ENCODE measurements around the gene RALGPS1. TPM values are rescaled to one million over a fixed set of nuclear protein-coding genes. Genes with fewer than 3 reads are reported as not detected.

Gene RALGPS1
- total and polyA plus RNA-seq, 7 donors: 3.9 to 7.7 (median 5.4) TPM

- no peaks in the 10 kb centered on the region for H3K9me3 ChIP-seq
- ATAC-seq: no peak
Observed at GRCh38 chr9:127032256-127032655, 117.7 kb downstream of the RALGPS1 start.

GRCh38 chr9:127033061-127033460 is 118.5 kb downstream of the RALGPS1 start:
- DNase-seq (no peak), ATAC-seq (no peak)
- Histone ChIP-seq H3K27ac (no peak overlapping the region), H3K4me1 (peaks cover 19% of the 10 kb centered on the region), H3K36me3 (ENCODE audit: insufficient read depth in 1 of 2, low read depth in 1 of 2) (no peaks in the 10 kb centered on the region), H3K27me3 (ENCODE audit: insufficient read depth in 3 of 3, low read length in 2 of 3) (no peaks in the 10 kb centered on the region), H3K9me3 (no peaks in the 10 kb centered on the region), H3K4me3 (no peak overlapping the region)
- 92 to 95% (median 95%) methylated on average over 3 of the region's 3 CpGs for WGBS, 3 donors
- intact Hi-C loops (cut with DNase I): no loop called here
- no peak for TF ChIP-seq CTCF (IDR thresholded peaks at IDR 0.05)

More at GRCh38 chr9:127032256-127032655, 117.7 kb downstream of the RALGPS1 start:
- Histone ChIP-seq H3K27me3 (ENCODE audit: insufficient read depth in 3 of 3, low read length in 2 of 3) (no peaks in the 10 kb centered on the region), H3K36me3 (ENCODE audit: insufficient read depth in 1 of 2, low read depth in 1 of 2) (no peaks in the 10 kb centered on the region), H3K4me1 (peaks cover 19% of the 10 kb centered on the region), H3K27ac (no peak overlapping the region), H3K4me3 (no peak overlapping the region)
- no peak for DNase-seq
- intact Hi-C loops (cut with DNase I): no loop called here
- no peak for TF ChIP-seq CTCF (IDR thresholded peaks at IDR 0.05)
- 94 to 97% (median 96%) methylated on average over 4 of the region's 4 CpGs for WGBS, 3 donors

- peaks cover 19% of the 10 kb centered on the region for H3K4me1 ChIP-seq
- TF ChIP-seq CTCF (IDR thresholded peaks at IDR 0.05): no peak
- H3K9me3 ChIP-seq: no peaks in the 10 kb centered on the region
- ATAC-seq (peak in 2 of 4 donors; percentile 47 to 49), DNase-seq (no peak)
- no peaks in the 10 kb centered on the region for H3K36me3 ChIP-seq (ENCODE audit: insufficient read depth in 1 of 2, low read depth in 1 of 2)
- no peaks in the 10 kb centered on the region for H3K27me3 ChIP-seq (ENCODE audit: insufficient read depth in 3 of 3, low read length in 2 of 3)
- no peak overlapping the region for H3K27ac ChIP-seq
- intact Hi-C loops (cut with DNase I): no loop called here
- no peak overlapping the region for H3K4me3 ChIP-seq
Observed at GRCh38 chr9:127033789-127034188, 119.2 kb downstream of the RALGPS1 start.

GRCh38 chr9:127034691-127035090 is 120.1 kb downstream of the RALGPS1 start:
- Histone ChIP-seq H3K9me3 (no peaks in the 10 kb centered on the region), H3K4me1 (peaks cover 19% of the 10 kb centered on the region), H3K4me3 (no peak overlapping the region), H3K27me3 (ENCODE audit: insufficient read depth in 3 of 3, low read length in 2 of 3) (no peaks in the 10 kb centered on the region), H3K27ac (peak overlapping the region; percentile 46), H3K36me3 (ENCODE audit: insufficient read depth in 1 of 2, low read depth in 1 of 2) (no peaks in the 10 kb centered on the region)
- DNase-seq (no peak), ATAC-seq (no peak)
- intact Hi-C loops (cut with DNase I): no loop called here
- TF ChIP-seq CTCF (IDR thresholded peaks at IDR 0.05): no peak
- 96 to 100% (median 100%) methylated on average over 1 of the region's 1 CpG for WGBS, 3 donors

- Histone ChIP-seq H3K4me1 (peaks cover 19% of the 10 kb centered on the region), H3K27ac (peak overlapping the region; percentile 46), H3K9me3 (no peaks in the 10 kb centered on the region), H3K27me3 (ENCODE audit: insufficient read depth in 3 of 3, low read length in 2 of 3) (no peaks in the 10 kb centered on the region), H3K4me3 (no peak overlapping the region), H3K36me3 (ENCODE audit: insufficient read depth in 1 of 2, low read depth in 1 of 2) (no peaks in the 10 kb centered on the region)
- no peak for TF ChIP-seq CTCF (IDR thresholded peaks at IDR 0.05)
- peak; percentile 63 to 80 for DNase-seq
- intact Hi-C loops (cut with DNase I): no loop called here
- peak; percentile 61 to 86 (median 75) for ATAC-seq
- 72 to 77% (median 76%) methylated on average over 4 of the region's 4 CpGs for WGBS, 3 donors
Observed at GRCh38 chr9:127035423-127035822, 120.8 kb downstream of the RALGPS1 start.
